Hepatocyte (in vitro differentiated cells): ENCODE results near the gene TDRD12. TPM values are rescaled to one million over a fixed set of nuclear protein-coding genes. Genes with fewer than 3 reads are reported as not detected.

Source experiments
- DNase-seq: peaks from one replicate; pipeline ENCODE4 v3.0.0-alpha.2; 2016; ENCODE audit warnings: low spot score
- H2AFZ ChIP-seq: fragments of 200-600 bp; sonication (generic); 2 replicates; pipeline ENCODE4 v1.6.0; 2016; ENCODE audit warnings: antibody characterized with exemption, mild to moderate bottlenecking
- H3K27ac ChIP-seq: fragments of 200-600 bp; sonication (generic); 2 replicates; pipeline ENCODE4 v1.5.1; 2016; ENCODE audit warnings: mild to moderate bottlenecking
- H3K27me3 ChIP-seq: fragments of 200-600 bp; sonication (generic); 2 replicates; pipeline ENCODE4 v1.6.1; 2016
- H3K36me3 ChIP-seq: fragments of 200-600 bp; sonication (generic); replicated peaks from 2 replicates; pipeline ENCODE4 v1.5.1; 2016; ENCODE audit warnings: low read depth; ENCODE audit not compliant: insufficient read depth
- H3K4me1 ChIP-seq: fragments of 200-600 bp; sonication (generic); 2 replicates; pipeline ENCODE4 v1.5.1; 2016; ENCODE audit warnings: mild to moderate bottlenecking, moderate library complexity; ENCODE audit not compliant: insufficient read depth
- H3K4me2 ChIP-seq: fragments of 200-600 bp; sonication (generic); 2 replicates; pipeline ENCODE4 v1.6.0; 2016
- H3K4me3 ChIP-seq: fragments of 200-600 bp; sonication (generic); 2 replicates; pipeline ENCODE4 v1.5.1; 2016; ENCODE audit warnings: mild to moderate bottlenecking
- H3K79me2 ChIP-seq: fragments of 200-600 bp; sonication (generic); 2 replicates; pipeline ENCODE4 v1.6.0; 2017; ENCODE audit warnings: mild to moderate bottlenecking
- H3K9me2 ChIP-seq: fragments of 200-600 bp; sonication (generic); replicated peaks from 2 replicates; pipeline ENCODE4 v1.6.0; 2017; ENCODE audit warnings: mild to moderate bottlenecking; ENCODE audit not compliant: insufficient read depth
- H3K9me3 ChIP-seq: fragments of 200-600 bp; sonication (generic); 2 replicates; pipeline ENCODE4 v1.5.1; 2016; ENCODE audit warnings: low read depth, mild to moderate bottlenecking
- H4K20me1 ChIP-seq: fragments of 200-600 bp; sonication (generic); 2 replicates; pipeline ENCODE4 v1.6.0; 2016; ENCODE audit warnings: mild to moderate bottlenecking; ENCODE audit not compliant: insufficient read depth, poor library complexity, severe bottlenecking
- CTCF ChIP-seq: fragments of 200-600 bp; sonication (generic); IDR thresholded peaks from 2 replicates; pipeline ENCODE4 v1.5.1; 2016; ENCODE audit warnings: antibody characterized with exemption, mild to moderate bottlenecking; ENCODE audit not compliant: poor library complexity
- EZH2 ChIP-seq: fragments of 200-600 bp; sonication (generic); IDR thresholded peaks from 2 replicates; pipeline ENCODE4 v1.6.1; 2016; ENCODE audit warnings: antibody characterized with exemption, mild to moderate bottlenecking, borderline replicate concordance
- EZH2phosphoT487 ChIP-seq: fragments of 200-600 bp; sonication (generic); IDR thresholded peaks from one replicate; pipeline ENCODE4 v1.6.1; 2018; ENCODE audit warnings: antibody characterized with exemption, mild to moderate bottlenecking, low read depth, moderate library complexity; ENCODE audit not compliant: unreplicated experiment, severe bottlenecking
- WGBS: methylation state at CpG from one replicate; pipeline ENCODE4 v1.1.6; 2016; ENCODE audit warnings: low lambda C conversion rate; ENCODE audit errors: missing lambda C conversion rate; 5-methylcytosine and 5-hydroxymethylcytosine counted together
- polyA plus RNA-seq: library from polyadenylated mRNA; unstranded; fragments of >200 nt; fragmentation: Nextera tagmentation; extraction: Ambion mirVana; gene quantifications from 2 replicates; pipeline ENCODE4 v1.2.1, GENCODE V29; 2016
- total RNA-seq: library from RNA; depleted of rRNA; stranded (reverse); fragments of >200 nt; gene quantifications from 2 replicates; pipeline ENCODE4 v1.2.3, GENCODE V29; 2014

The TDRD12 gene
- total and polyA plus RNA-seq, 2 experiments from 2014 or later, result 0.10 TPM; not detected in 1

- H3K9me2 ChIP-seq, result no peaks in the 10 kb centered on the region
- no peaks in the 10 kb centered on the region for H3K79me2 ChIP-seq
- no peaks in the 10 kb centered on the region for H3K9me3 ChIP-seq
- H3K4me3 ChIP-seq, result no peak overlapping the region
- TF ChIP-seq EZH2phosphoT487 (no peak), CTCF (no peak), EZH2 (no peak)
- no peaks in the 10 kb centered on the region for H3K4me1 ChIP-seq
- no peak for DNase-seq
- no peak overlapping the region for H3K27ac ChIP-seq
- no peak overlapping the region for H2AFZ ChIP-seq
- no peak overlapping the region for H3K4me2 ChIP-seq
- 92% methylated on average over 9 of the region's 9 CpGs for WGBS
- no peaks in the 10 kb centered on the region for H3K27me3 ChIP-seq
- no peaks in the 10 kb centered on the region for H4K20me1 ChIP-seq
- no peaks in the 10 kb centered on the region for H3K36me3 ChIP-seq
These were observed 90.9 kb downstream of the TDRD12 start for GRCh38 chr19:32810452-32810851.

- H3K27me3 ChIP-seq, result no peaks in the 10 kb centered on the region
- H3K79me2 ChIP-seq, result no peaks in the 10 kb centered on the region
- H3K9me3 ChIP-seq, result no peaks in the 10 kb centered on the region
- 71% methylated on average over 11 of the region's 11 CpGs for WGBS
- H4K20me1 ChIP-seq, result no peaks in the 10 kb centered on the region
- no peak for TF ChIP-seq EZH2phosphoT487
- no peak for TF ChIP-seq EZH2
- no peak for TF ChIP-seq CTCF
- no peaks in the 10 kb centered on the region for H3K4me1 ChIP-seq
- no peak overlapping the region for H3K4me2 ChIP-seq
- no peak for DNase-seq
- H2AFZ ChIP-seq, result no peak overlapping the region
- no peaks in the 10 kb centered on the region for H3K9me2 ChIP-seq
- H3K27ac ChIP-seq, result no peak overlapping the region
- no peak overlapping the region for H3K4me3 ChIP-seq
- no peaks in the 10 kb centered on the region for H3K36me3 ChIP-seq
These were observed 91.6 kb downstream of the TDRD12 start for GRCh38 chr19:32811151-32811550.

GRCh38 chr19:32812036-32812435, 92.5 kb downstream of the TDRD12 start:
- TF ChIP-seq CTCF (no peak), EZH2 (no peak), EZH2phosphoT487 (no peak)

GRCh38 chr19:32812571-32812970, 93.0 kb downstream of the TDRD12 start:
- Histone ChIP-seq H3K4me2 (no peak overlapping the region), H3K9me2 (no peaks in the 10 kb centered on the region), H4K20me1 (no peaks in the 10 kb centered on the region), H3K4me3 (no peak overlapping the region), H3K27ac (no peak overlapping the region), H3K9me3 (no peaks in the 10 kb centered on the region), H2AFZ (no peak overlapping the region), H3K36me3 (no peaks in the 10 kb centered on the region), H3K4me1 (no peaks in the 10 kb centered on the region), H3K27me3 (no peaks in the 10 kb centered on the region), H3K79me2 (no peaks in the 10 kb centered on the region)
- WGBS, result 90% methylated on average over 3 of the region's 3 CpGs
- DNase-seq, result no peak
- TF ChIP-seq CTCF, result no peak
- TF ChIP-seq EZH2phosphoT487, result no peak
- no peak for TF ChIP-seq EZH2

More at GRCh38 chr19:32812036-32812435, 92.5 kb downstream of the TDRD12 start:
- no peak overlapping the region for H2AFZ ChIP-seq
- no peak overlapping the region for H3K4me2 ChIP-seq
- no peaks in the 10 kb centered on the region for H3K79me2 ChIP-seq
- H4K20me1 ChIP-seq, result no peaks in the 10 kb centered on the region
- no peak overlapping the region for H3K4me3 ChIP-seq
- 92% methylated on average over 10 of the region's 10 CpGs for WGBS
- no peaks in the 10 kb centered on the region for H3K4me1 ChIP-seq
- no peaks in the 10 kb centered on the region for H3K27me3 ChIP-seq
- no peak overlapping the region for H3K27ac ChIP-seq
- no peaks in the 10 kb centered on the region for H3K9me2 ChIP-seq
- H3K9me3 ChIP-seq, result no peaks in the 10 kb centered on the region
- DNase-seq, result no peak
- H3K36me3 ChIP-seq, result no peaks in the 10 kb centered on the region
